Endothelial cell of coronary artery (primary cell): Measurements from ENCODE around the gene ACER2. TPM values are rescaled to one million over a fixed set of nuclear protein-coding genes. Genes with fewer than 3 reads are reported as not detected.

Experiments
- total RNA-seq: library from RNA; depleted of rRNA; stranded (reverse); fragments of >200 nt; gene quantifications from 2 replicates; pipeline ENCODE4 v1.2.3, GENCODE V29; 2014

ACER2 gene
- 7.9 and 14.0 TPM in 2 replicates for total RNA-seq

GRCh38 chr9:19408693-19409400 is at the start of gene ACER2:
Gene ACER2 (plus strand): TSS chr9:19409009. CDS start chr9:19409085, 76 bp downstream.

Other genes with a start within 250 kb of the ACER2 start
- 45.0 and 68.3 TPM in 2 replicates for gene DENND4C, start 178.3 kb upstream of the ACER2 start, total RNA-seq
- 2,463 and 2,691 TPM in 2 replicates for gene RPS6, start 28.8 kb upstream of the ACER2 start, total RNA-seq